NCI-H82 treated with DMSO at 0.1 percent for 48 hours (cell line): Measurements from ENCODE around the gene ATG16L1.

ENCODE experiments used
- DNase-seq: peaks from one replicate; lab custom pipeline; 2025; ENCODE audit not compliant: unreplicated experiment; lab: John Stamatoyannopoulos, UW

The ATG16L1 gene

GRCh38 chr2:233251306-233252116, at the start of gene ATG16L1:
Gene ATG16L1 (plus strand): TSS chr2:233251673. CDS start chr2:233251828, 155 bp downstream.
- DNase-seq, result peak; percentile 81

GRCh38 chr2:233202531-233202944, 48.9 kb upstream of the ATG16L1 start:
- DNase-seq, result no peak

- no peak for DNase-seq
Measured at GRCh38 chr2:233203060-233203459, 48.4 kb upstream of the ATG16L1 start.

- no peak for DNase-seq
Measured at GRCh38 chr2:233204286-233204936, 47.1 kb upstream of the ATG16L1 start.

- no peak for DNase-seq
Measured at GRCh38 chr2:233208382-233209116, 42.9 kb upstream of the ATG16L1 start.

- no peak for DNase-seq
Measured at GRCh38 chr2:233209117-233209532, 42.3 kb upstream of the ATG16L1 start.

- DNase-seq, result no peak
Measured at GRCh38 chr2:233209533-233210171, 41.8 kb upstream of the ATG16L1 start.

GRCh38 chr2:233210281-233210680, 41.2 kb upstream of the ATG16L1 start:
- no peak for DNase-seq

GRCh38 chr2:233210843-233211547, 40.5 kb upstream of the ATG16L1 start:
- DNase-seq, result no peak

- DNase-seq, result no peak
Measured at GRCh38 chr2:233211548-233211895, 40.0 kb upstream of the ATG16L1 start.

- no peak for DNase-seq
Measured at GRCh38 chr2:233213011-233213410, 38.5 kb upstream of the ATG16L1 start.

- DNase-seq, result no peak
Measured at GRCh38 chr2:233213975-233214374, 37.5 kb upstream of the ATG16L1 start.

GRCh38 chr2:233217892-233218377, 33.5 kb upstream of the ATG16L1 start:
- no peak for DNase-seq

- no peak for DNase-seq
Measured at GRCh38 chr2:233218836-233219235, 32.6 kb upstream of the ATG16L1 start.

GRCh38 chr2:233219848-233220247, 31.6 kb upstream of the ATG16L1 start:
- no peak for DNase-seq

GRCh38 chr2:233221378-233222063, 30.0 kb upstream of the ATG16L1 start:
- DNase-seq, result no peak

- DNase-seq, result no peak
Measured at GRCh38 chr2:233223059-233223894, 28.2 kb upstream of the ATG16L1 start.

GRCh38 chr2:233225230-233226068, 26.0 kb upstream of the ATG16L1 start:
- DNase-seq, result no peak
